HEK293 (cell line): ENCODE data around the gene TRA2B.

Experiments used
- CTCF ChIA-PET: fragments of 350-600 bp; formaldehyde crosslinking; extraction: SDS; loops from one replicate; lab custom pipeline; 2021; ENCODE audit warnings: antibody characterized with exemption; lab: Yijun Ruan, JAX
- POLR2A ChIA-PET: fragments of 300-600 bp; formaldehyde crosslinking; extraction: SDS; loops from one replicate; lab custom pipeline; 2020; ENCODE audit warnings: antibody characterized with exemption, inconsistent platforms; lab: Yijun Ruan, JAX
- H3K27ac ChIP-seq: fragments of 200-500 bp; sonication (Bioruptor generic); 2 replicates; pipeline ENCODE4 v1.5.1; 2014; ENCODE audit warnings: low read depth, low read length, control low read depth, inconsistent platforms; ENCODE audit errors: extremely low read depth
- H3K36me3 ChIP-seq, 2 experiments: fragments of 200-500 bp in 1 of 2; sonication (Bioruptor generic) in 1 of 2; 1 replicate in 1 of 2; 2 replicates in 1 of 2; pipeline ENCODE4 v1.5.1; 2014 to 2017; ENCODE audit warnings: inconsistent platforms in 2 of 2, low read length in 2 of 2; ENCODE audit not compliant: control insufficient read depth in 2 of 2, insufficient read depth in 1 of 2
- H3K4me1 ChIP-seq: fragments of 200-500 bp; sonication (Bioruptor generic); 2 replicates; pipeline ENCODE4 v1.5.1; 2014; ENCODE audit warnings: mild to moderate bottlenecking, low read length, inconsistent platforms; ENCODE audit not compliant: control insufficient read depth, insufficient read depth
- H3K4me3 ChIP-seq: 2 replicates; pipeline ENCODE4 v1.5.1; 2011; ENCODE audit warnings: low read depth, mild to moderate bottlenecking, control low read depth, low read length, moderate library complexity
- H3K9me3 ChIP-seq: fragments of 200-500 bp; sonication (Bioruptor generic); 2 replicates; pipeline ENCODE4 v1.5.1; 2014; ENCODE audit warnings: low read depth, low read length, inconsistent platforms; ENCODE audit not compliant: control insufficient read depth, insufficient read depth
- BCL11B ChIP-seq: fragments of 450-650 bp; formaldehyde crosslinking; IDR thresholded peaks from 2 replicates; pipeline ENCODE4 v1.5.1; 2016; ENCODE audit warnings: low read depth, missing biosample characterization, missing genetic modification characterization
- FEZF1 ChIP-seq: fragments of 450-650 bp; formaldehyde crosslinking; IDR thresholded peaks from 2 replicates; pipeline ENCODE4 v1.5.1; 2016; ENCODE audit warnings: missing biosample characterization, missing genetic modification characterization
- SALL2 ChIP-seq: fragments of 450-650 bp; formaldehyde crosslinking; IDR thresholded peaks from 2 replicates; pipeline ENCODE4 v1.5.0; 2017; ENCODE audit warnings: missing biosample characterization, mild to moderate bottlenecking, missing genetic modification characterization, borderline replicate concordance
- ZNF10 ChIP-seq: fragments of 450-650 bp; formaldehyde crosslinking; IDR thresholded peaks from 2 replicates; pipeline ENCODE4 v1.5.1; 2017; ENCODE audit warnings: missing biosample characterization, missing genetic modification characterization
- ZNF121 ChIP-seq: fragments of 450-650 bp; formaldehyde crosslinking; IDR thresholded peaks from 2 replicates; pipeline ENCODE4 v1.5.1; 2016; ENCODE audit warnings: missing biosample characterization, missing genetic modification characterization
- ZNF169 ChIP-seq: fragments of 450-650 bp; formaldehyde crosslinking; IDR thresholded peaks from 2 replicates; pipeline ENCODE4 v1.5.1; 2016; ENCODE audit warnings: missing biosample characterization, missing genetic modification characterization
- ZNF341 ChIP-seq: fragments of 450-650 bp; formaldehyde crosslinking; IDR thresholded peaks from 2 replicates; pipeline ENCODE4; 2016; ENCODE audit warnings: low read depth, missing biosample characterization, missing genetic modification characterization
- ZNF350 ChIP-seq: fragments of 450-650 bp; formaldehyde crosslinking; IDR thresholded peaks from 2 replicates; pipeline ENCODE4 v1.5.0; 2017; ENCODE audit warnings: missing biosample characterization, mild to moderate bottlenecking, missing genetic modification characterization
- ZNF514 ChIP-seq: fragments of 450-650 bp; formaldehyde crosslinking; IDR thresholded peaks from 2 replicates; pipeline ENCODE4 v1.5.1; 2016; ENCODE audit warnings: missing biosample characterization, missing genetic modification characterization
- ZNF791 ChIP-seq: fragments of 450-650 bp; formaldehyde crosslinking; IDR thresholded peaks from 2 replicates; pipeline ENCODE4 v1.5.1; 2016; ENCODE audit warnings: missing biosample characterization, missing genetic modification characterization
- TF ChIP-seq, protein P1 (sequence below): fragments of 450-650 bp; formaldehyde crosslinking; IDR thresholded peaks from 2 replicates; pipeline ENCODE4 v1.5.1; 2016; ENCODE audit warnings: missing biosample characterization, missing genetic modification characterization, borderline replicate concordance
- TF ChIP-seq, protein P2 (sequence below): fragments of 450-650 bp; formaldehyde crosslinking; IDR thresholded peaks from 2 replicates; pipeline ENCODE4 v1.5.1; 2016; ENCODE audit warnings: missing biosample characterization, missing genetic modification characterization
- TF ChIP-seq, protein P3 (sequence below): fragments of 450-650 bp; formaldehyde crosslinking; IDR thresholded peaks from 2 replicates; pipeline ENCODE4 v1.5.1; 2017; ENCODE audit warnings: missing biosample characterization, missing genetic modification characterization
- TF ChIP-seq, protein P4 (sequence below): fragments of 450-650 bp; formaldehyde crosslinking; IDR thresholded peaks from 2 replicates; pipeline ENCODE4 v1.5.1; 2017; ENCODE audit warnings: missing biosample characterization, missing genetic modification characterization
- TF ChIP-seq, protein P5 (sequence below): fragments of 450-650 bp; formaldehyde crosslinking; IDR thresholded peaks from 2 replicates; pipeline ENCODE4 v1.5.1; 2017; ENCODE audit warnings: missing biosample characterization, missing genetic modification characterization
- TF ChIP-seq, protein P6 (sequence below): fragments of 450-650 bp; formaldehyde crosslinking; IDR thresholded peaks from 2 replicates; pipeline ENCODE4 v1.5.1; 2016; ENCODE audit warnings: missing biosample characterization, missing genetic modification characterization
- TF ChIP-seq, protein P7 (sequence below): fragments of 450-650 bp; formaldehyde crosslinking; IDR thresholded peaks from 2 replicates; pipeline ENCODE4; 2016; ENCODE audit warnings: missing biosample characterization, missing genetic modification characterization

The TRA2B gene

DNA sequence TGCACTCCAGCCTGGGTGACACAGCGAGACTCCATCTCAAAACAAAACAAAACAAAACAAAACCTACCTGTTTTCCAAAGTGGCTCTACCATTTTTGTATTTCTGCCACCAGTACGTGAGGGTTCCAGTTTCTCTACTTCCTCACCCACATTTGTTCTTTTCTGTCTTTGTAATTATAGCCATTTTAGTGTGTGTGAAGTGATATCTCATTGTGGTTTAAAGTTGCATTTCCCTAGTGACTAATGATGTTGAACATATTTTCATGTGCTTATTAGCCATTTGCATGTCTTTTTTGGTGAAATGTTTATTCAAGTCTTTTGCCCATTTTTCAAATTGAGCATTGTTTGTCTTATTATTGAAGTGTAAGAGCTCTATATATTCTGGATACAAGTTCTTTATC lies 50.7 kb downstream of the TRA2B start (continued):
- TF ChIP-seq, protein P1, sequence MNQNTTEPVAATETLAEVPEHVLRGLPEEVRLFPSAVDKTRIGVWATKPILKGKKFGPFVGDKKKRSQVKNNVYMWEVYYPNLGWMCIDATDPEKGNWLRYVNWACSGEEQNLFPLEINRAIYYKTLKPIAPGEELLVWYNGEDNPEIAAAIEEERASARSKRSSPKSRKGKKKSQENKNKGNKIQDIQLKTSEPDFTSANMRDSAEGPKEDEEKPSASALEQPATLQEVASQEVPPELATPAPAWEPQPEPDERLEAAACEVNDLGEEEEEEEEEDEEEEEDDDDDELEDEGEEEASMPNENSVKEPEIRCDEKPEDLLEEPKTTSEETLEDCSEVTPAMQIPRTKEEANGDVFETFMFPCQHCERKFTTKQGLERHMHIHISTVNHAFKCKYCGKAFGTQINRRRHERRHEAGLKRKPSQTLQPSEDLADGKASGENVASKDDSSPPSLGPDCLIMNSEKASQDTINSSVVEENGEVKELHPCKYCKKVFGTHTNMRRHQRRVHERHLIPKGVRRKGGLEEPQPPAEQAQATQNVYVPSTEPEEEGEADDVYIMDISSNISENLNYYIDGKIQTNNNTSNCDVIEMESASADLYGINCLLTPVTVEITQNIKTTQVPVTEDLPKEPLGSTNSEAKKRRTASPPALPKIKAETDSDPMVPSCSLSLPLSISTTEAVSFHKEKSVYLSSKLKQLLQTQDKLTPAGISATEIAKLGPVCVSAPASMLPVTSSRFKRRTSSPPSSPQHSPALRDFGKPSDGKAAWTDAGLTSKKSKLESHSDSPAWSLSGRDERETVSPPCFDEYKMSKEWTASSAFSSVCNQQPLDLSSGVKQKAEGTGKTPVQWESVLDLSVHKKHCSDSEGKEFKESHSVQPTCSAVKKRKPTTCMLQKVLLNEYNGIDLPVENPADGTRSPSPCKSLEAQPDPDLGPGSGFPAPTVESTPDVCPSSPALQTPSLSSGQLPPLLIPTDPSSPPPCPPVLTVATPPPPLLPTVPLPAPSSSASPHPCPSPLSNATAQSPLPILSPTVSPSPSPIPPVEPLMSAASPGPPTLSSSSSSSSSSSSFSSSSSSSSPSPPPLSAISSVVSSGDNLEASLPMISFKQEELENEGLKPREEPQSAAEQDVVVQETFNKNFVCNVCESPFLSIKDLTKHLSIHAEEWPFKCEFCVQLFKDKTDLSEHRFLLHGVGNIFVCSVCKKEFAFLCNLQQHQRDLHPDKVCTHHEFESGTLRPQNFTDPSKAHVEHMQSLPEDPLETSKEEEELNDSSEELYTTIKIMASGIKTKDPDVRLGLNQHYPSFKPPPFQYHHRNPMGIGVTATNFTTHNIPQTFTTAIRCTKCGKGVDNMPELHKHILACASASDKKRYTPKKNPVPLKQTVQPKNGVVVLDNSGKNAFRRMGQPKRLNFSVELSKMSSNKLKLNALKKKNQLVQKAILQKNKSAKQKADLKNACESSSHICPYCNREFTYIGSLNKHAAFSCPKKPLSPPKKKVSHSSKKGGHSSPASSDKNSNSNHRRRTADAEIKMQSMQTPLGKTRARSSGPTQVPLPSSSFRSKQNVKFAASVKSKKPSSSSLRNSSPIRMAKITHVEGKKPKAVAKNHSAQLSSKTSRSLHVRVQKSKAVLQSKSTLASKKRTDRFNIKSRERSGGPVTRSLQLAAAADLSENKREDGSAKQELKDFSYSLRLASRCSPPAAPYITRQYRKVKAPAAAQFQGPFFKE, result no peak
- TF ChIP-seq, protein P2, sequence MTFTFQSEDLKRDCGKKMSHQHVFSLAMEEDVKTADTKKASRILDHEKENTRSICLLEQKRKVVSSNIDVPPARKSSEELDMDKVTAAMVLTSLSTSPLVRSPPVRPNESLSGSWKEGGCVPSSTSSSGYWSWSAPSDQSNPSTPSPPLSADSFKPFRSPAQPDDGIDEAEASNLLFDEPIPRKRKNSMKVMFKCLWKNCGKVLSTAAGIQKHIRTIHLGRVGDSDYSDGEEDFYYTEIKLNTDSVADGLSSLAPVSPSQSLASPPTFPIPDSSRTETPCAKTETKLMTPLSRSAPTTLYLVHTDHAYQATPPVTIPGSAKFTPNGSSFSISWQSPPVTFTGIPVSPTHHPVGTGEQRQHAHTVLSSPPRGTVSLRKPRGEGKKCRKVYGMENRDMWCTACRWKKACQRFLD, result no peak
- no peak for TF ChIP-seq ZNF169 (tag by site-specific recombination)

DNA sequence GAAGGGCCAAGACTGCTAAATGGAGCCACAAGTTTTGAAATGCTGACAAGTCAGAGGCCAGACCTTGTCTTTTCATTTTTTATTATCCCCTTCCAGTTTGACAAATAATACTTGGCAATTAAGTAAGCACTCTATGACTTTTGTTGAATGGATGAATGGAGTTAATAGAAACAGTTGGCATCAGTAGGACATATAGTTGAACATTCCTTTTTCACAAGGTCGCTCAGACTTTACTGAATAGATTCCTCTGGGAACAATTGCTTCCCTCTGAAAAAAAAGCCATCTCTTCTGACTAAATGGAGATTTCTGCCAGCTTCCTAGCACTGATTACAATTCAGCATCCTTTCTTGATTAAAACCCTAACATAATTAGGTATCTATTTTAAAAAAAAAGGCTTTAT lies 53.2 kb downstream of the TRA2B start:
- no peak overlapping the region for H3K27ac ChIP-seq
- POLR2A ChIA-PET, result no interaction called here
- CTCF ChIA-PET, result interaction anchor here (1.5 kb wide), 1 partner anchor 20 kb away, joined by 4 read pairs; no protein-coding TSS in a partner anchor

DNA sequence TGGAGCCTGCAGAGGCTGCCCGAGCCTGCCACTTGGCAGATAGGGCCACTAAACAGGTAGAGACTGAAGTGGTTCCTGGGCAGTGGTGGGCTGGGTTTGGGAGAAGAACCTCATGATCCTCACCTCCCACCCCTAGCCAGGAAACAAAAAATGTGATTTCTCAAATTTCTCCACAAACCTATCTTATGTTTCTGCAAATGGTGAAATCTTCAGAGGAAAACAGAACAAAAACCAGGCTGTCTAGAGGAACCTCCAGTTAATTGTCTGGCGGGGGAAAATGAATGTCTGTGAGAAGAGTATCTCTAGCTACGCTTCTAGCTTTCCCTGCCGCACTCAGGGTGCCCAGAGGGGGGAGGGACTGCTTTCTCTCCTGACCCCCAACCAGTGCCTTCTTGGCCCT lies 55.9 kb downstream of the TRA2B start:
- ChIA-PET POLR2A (no interaction called here), CTCF (interaction anchor here (0.7 kb wide), 1 partner anchor 25 kb away, joined by 4 read pairs; no protein-coding TSS in a partner anchor)
- H3K27ac ChIP-seq, result no peak overlapping the region
- H3K4me1 ChIP-seq, result no peaks in the 10 kb centered on the region
- H3K4me3 ChIP-seq, result no peak overlapping the region
- H3K36me3 ChIP-seq, result no peaks in the 10 kb centered on the region
- no peak for TF ChIP-seq ZNF10 (tag by site-specific recombination)
- no peak for TF ChIP-seq ZNF791 (tag by site-specific recombination)
- TF ChIP-seq, protein P3, sequence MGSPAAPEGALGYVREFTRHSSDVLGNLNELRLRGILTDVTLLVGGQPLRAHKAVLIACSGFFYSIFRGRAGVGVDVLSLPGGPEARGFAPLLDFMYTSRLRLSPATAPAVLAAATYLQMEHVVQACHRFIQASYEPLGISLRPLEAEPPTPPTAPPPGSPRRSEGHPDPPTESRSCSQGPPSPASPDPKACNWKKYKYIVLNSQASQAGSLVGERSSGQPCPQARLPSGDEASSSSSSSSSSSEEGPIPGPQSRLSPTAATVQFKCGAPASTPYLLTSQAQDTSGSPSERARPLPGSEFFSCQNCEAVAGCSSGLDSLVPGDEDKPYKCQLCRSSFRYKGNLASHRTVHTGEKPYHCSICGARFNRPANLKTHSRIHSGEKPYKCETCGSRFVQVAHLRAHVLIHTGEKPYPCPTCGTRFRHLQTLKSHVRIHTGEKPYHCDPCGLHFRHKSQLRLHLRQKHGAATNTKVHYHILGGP (tag by site-specific recombination), result no peak
- TF ChIP-seq, protein P4, sequence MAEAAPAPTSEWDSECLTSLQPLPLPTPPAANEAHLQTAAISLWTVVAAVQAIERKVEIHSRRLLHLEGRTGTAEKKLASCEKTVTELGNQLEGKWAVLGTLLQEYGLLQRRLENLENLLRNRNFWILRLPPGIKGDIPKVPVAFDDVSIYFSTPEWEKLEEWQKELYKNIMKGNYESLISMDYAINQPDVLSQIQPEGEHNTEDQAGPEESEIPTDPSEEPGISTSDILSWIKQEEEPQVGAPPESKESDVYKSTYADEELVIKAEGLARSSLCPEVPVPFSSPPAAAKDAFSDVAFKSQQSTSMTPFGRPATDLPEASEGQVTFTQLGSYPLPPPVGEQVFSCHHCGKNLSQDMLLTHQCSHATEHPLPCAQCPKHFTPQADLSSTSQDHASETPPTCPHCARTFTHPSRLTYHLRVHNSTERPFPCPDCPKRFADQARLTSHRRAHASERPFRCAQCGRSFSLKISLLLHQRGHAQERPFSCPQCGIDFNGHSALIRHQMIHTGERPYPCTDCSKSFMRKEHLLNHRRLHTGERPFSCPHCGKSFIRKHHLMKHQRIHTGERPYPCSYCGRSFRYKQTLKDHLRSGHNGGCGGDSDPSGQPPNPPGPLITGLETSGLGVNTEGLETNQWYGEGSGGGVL, result no peak
- TF ChIP-seq BCL11B, result no peak
- TF ChIP-seq ZNF514 (tag by site-specific recombination), result no peak
- TF ChIP-seq, protein P5, sequence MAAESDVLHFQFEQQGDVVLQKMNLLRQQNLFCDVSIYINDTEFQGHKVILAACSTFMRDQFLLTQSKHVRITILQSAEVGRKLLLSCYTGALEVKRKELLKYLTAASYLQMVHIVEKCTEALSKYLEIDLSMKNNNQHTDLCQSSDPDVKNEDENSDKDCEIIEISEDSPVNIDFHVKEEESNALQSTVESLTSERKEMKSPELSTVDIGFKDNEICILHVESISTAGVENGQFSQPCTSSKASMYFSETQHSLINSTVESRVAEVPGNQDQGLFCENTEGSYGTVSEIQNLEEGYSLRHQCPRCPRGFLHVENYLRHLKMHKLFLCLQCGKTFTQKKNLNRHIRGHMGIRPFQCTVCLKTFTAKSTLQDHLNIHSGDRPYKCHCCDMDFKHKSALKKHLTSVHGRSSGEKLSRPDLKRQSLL (tag by site-specific recombination), result no peak
- TF ChIP-seq FEZF1 (tag by site-specific recombination), result no peak
- no peaks in the 10 kb centered on the region for H3K9me3 ChIP-seq

More for the DNA sequence above, 53.2 kb downstream of the TRA2B start:
- Histone ChIP-seq H3K4me3 (no peak overlapping the region), H3K4me1 (no peaks in the 10 kb centered on the region), H3K36me3 (no peaks in the 10 kb centered on the region), H3K9me3 (no peaks in the 10 kb centered on the region)
- TF ChIP-seq ZNF350 (tag by site-specific recombination) (no peak), ZNF169 (tag by site-specific recombination) (no peak), ZNF341 (no peak), SALL2 (no peak), ZNF121 (no peak)
- TF ChIP-seq, protein P6, sequence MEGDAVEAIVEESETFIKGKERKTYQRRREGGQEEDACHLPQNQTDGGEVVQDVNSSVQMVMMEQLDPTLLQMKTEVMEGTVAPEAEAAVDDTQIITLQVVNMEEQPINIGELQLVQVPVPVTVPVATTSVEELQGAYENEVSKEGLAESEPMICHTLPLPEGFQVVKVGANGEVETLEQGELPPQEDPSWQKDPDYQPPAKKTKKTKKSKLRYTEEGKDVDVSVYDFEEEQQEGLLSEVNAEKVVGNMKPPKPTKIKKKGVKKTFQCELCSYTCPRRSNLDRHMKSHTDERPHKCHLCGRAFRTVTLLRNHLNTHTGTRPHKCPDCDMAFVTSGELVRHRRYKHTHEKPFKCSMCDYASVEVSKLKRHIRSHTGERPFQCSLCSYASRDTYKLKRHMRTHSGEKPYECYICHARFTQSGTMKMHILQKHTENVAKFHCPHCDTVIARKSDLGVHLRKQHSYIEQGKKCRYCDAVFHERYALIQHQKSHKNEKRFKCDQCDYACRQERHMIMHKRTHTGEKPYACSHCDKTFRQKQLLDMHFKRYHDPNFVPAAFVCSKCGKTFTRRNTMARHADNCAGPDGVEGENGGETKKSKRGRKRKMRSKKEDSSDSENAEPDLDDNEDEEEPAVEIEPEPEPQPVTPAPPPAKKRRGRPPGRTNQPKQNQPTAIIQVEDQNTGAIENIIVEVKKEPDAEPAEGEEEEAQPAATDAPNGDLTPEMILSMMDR (tag by site-specific recombination), result no peak
- TF ChIP-seq, protein P7, sequence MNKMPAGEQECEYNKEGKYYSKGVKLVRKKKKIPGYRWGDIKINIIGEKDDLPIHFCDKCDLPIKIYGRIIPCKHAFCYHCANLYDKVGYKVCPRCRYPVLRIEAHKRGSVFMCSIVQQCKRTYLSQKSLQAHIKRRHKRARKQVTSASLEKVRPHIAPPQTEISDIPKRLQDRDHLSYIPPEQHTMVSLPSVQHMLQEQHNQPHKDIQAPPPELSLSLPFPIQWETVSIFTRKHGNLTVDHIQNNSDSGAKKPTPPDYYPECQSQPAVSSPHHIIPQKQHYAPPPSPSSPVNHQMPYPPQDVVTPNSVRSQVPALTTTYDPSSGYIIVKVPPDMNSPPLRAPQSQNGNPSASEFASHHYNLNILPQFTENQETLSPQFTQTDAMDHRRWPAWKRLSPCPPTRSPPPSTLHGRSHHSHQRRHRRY (tag by site-specific recombination), result no peak
